Fibroblast of the conjunctiva (primary cell): ENCODE measurements around the gene PPFIA1.
"Not testable (repeated sequence)": the region's sequence is repeated elsewhere in the genome, so short reads cannot be mapped to it uniquely, and the experiment has no call there.

Experiments
- DNase-seq: peaks from one replicate; pipeline ENCODE4 v3.0.0-alpha.2; 2010; ENCODE audit warnings: low read depth

Gene PPFIA1

DNA sequence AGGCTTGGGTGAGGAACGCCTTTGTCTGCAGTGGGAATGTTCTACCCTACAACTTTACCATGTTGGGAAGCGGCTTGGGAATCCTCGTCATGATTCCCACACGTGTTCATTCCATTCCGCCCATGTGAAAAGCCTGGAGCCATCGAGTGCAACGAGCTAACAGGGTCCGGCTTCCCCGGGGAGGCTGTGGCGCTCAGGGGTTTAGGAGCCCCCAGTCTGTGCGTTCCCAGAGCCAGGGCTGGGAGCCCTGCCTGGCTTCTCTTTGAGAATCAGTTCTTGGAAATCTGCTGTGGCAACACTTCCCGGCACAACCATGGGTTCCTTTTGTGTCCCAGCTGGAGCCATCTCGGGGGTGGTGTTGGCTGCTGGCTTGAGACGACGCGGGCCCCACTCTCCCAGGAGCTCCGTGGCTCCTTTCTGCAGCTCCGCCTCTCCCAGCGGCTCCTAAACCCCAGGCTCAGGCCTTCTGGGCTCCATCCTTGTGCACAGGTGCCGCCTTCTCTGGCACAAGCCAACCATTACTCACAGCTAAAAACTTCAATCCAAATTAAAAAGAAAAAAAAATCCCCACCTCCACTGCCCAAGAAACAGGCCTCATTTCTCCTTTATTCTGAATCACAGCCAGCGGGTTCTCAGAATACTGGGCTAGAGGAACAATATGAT is 18.7 kb upstream of the PPFIA1 start:
- no peak for DNase-seq

DNA sequence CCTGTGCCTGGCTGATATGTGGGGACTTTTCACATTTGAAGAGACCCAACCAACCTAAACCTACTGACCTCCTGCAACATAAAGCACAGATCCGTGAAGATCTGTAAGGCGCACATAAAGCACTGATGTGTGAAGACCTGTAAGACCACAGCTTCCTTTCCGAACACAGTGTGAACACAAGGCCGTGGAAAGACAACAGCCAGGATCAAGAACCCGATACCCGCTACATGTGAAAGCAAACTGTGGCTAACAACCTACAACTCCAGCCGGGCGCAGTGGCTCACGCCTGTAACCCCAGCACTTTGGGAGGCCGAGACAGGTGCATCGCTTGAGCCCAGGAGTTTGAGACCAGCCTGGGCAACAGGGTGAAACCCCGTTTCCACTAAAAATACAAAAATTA is 17.6 kb upstream of the PPFIA1 start:
- DNase-seq, result no peak

DNA sequence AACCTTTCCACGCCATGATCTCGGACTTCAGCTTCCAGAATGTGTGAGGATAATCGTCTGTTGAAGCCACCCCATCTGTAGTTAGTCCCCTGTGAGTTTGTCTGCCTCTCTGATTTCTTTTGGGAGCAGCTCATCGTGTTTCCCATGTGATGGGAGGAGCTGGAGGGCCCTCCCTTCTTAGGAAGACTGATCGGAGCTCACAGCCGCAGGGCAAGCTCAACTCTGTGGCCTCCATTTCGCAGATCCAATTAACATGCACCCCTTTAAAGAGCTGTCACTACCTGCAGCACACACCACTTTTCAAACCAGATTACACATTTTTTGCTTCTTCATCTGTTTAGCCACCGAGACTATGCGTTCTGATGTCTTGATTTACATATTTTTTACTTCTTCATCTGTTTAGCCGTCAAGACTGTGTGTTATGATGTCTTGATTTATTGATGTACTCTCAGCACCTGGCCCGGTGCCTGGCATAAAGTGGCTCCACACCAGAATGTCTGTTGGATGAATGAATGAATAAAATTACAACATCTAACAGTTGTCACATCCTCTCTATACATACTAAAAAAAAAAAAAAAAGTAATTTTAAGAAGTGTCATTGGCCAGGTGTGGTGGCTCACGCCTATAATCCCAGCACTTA is 14.9 kb upstream of the PPFIA1 start:
- no peak for DNase-seq

DNA sequence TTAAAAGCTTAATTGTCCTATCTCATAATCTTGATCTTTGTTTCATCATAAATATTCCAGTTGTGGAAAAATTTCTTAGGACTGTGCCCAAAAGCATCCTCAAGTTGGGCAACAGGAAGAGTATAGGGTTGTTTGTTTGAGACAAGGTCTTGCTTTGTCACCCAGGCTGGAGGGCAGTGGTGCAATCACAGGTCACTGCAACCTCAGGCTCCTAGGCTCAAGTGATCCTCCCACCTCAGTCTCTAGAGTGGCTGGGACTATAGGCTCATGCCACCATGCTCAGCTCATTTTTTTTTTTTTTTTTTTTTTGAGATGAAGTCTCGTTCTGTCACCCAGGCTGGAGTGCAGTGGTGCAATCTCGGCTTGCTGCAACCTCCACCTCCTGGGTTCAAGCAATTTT is 11.4 kb upstream of the PPFIA1 start:
- DNase-seq, result not testable (repeated sequence)

DNA sequence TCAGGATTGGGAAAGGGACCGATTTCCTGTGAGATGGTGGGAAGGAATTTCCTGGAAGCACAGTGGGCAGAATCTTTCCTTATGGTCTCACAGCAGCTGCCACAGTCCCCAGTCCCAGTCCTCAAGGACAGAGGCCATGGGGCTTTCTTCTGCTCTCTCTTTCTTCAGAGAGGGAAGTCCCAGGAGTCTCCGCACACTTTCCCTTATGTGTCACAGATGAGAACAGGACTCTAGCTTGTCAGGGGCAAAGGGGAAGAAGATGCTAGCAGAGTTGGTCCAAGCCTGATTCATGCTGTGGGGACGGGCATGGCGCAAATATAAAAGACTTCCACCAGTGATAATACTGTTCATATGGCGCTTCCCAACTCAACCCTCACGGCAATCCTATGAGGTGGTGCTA is 7.5 kb upstream of the PPFIA1 start:
- no peak for DNase-seq

DNA sequence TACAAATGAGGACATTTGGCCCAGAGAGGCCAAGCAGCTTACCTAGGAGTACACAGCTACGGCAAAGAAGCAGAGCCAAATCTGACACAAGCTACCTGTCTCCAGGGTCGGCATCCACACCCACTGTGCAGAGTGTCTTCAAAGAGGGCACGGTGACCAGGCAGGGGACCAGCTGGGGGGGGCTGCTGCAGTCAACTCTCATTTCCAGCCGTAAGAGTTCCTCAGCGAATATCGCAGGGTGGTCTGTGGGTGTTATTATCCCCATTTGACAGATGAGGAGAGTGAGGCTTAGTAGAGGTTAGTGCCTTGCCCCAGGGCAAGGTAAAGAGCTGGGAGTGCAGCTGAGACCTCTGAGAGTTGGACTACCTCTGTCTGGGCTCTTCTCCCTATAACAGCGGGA is 7.1 kb upstream of the PPFIA1 start:
- DNase-seq, result no peak

DNA sequence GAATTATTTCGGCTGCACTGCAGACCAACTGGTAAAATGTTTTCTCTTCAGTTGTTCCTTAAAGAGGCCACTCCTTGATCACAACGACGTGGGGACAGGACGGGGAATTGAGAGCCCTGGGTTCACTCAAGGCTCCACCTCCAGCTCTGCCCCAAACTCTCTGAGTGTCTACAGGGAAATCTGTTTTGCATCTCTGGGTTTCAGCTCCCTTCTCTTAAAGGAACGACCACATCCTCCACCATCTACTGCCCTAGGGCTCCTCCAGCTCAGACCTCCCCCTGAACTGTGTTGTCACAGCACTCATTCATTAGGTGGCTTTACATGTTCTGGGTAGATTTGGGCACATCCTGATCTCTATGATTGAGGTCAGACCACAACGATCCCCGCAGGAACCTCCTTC is 5.1 kb upstream of the PPFIA1 start:
- DNase-seq, result no peak

DNA sequence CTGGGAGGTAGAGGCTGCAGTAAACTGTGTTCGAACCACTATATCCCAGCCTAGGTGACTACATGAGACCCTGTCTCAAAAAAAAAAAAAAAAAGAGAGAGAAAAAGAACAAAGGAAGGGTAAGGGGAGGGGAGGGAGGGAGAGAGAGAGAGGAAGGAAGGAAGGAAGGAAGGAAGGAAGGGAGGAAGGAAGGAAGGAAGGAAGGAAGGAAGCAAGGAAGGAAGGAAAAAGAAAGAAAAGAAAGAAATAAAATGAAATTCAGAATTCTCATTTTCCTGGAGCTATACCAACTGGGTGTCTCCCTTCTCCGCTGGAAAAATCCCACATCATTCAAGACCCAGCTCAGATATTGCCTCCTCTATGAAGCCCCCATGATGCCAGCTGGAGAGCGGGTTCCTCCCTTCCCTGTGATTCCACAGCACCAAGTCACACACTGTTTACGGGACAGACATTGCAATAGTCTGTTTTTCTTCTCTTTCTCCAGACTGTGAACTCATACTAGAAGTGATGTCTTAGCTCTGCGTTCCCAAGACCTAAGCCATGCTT is 3.0 kb upstream of the PPFIA1 start:
- DNase-seq, result no peak

DNA sequence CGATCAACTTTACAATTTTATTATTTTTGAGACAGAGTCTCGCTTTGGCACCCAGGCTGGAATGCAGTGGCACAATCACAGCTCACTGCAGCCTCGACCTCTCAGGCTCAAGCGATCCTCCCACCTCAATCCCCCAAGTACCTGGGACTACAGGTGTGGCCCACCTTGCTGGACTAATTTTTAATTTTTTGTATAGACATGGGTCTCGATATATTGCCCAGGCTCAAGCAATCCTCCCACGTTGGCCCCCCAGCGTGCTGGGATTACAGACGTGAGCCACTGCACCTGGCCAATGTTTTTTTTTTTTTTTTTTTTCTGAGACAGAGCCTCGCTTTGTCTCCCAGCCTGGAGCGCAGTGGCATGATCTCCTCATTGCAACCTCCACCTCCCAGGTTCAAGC is 2.0 kb upstream of the PPFIA1 start:
- no peak for DNase-seq

DNA sequence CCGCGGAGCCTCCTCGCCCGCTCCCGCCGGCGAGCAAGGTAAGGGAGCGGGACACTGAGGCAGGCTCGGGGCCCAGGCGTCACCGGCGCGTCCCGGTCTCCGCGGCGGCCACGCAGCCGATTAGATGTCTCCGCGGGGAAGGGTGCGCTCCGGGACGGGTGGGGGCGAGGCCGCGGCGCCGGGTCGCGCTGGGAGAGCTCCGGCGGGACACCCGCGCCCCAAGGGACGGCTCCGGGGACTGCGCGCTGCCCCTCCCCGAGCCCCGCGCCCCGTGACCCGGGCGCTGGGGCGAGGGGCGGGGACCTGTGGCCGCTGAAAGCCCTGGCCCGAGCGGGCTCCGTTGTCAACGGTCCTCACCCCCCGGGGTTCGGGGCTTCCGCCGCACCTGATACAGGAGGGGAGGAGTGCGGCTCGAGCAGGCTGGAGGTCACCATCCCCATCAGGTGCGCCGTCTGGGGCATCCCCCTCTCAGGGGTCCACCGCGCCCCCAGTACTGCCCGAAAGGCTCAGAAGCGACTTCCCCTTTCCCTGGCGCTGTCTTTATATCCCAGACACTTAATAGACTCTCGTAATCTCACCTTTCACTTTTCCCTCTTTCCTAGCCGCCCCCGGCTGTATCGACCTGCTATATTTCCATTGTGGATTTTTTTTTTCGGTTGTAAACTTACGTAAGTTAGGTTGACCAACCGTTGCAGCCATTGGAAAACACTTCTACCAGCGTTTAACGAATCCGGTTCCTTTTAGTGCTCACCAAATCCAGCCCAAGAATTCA is 573 bp downstream of the PPFIA1 start:
- no peak for DNase-seq

DNA sequence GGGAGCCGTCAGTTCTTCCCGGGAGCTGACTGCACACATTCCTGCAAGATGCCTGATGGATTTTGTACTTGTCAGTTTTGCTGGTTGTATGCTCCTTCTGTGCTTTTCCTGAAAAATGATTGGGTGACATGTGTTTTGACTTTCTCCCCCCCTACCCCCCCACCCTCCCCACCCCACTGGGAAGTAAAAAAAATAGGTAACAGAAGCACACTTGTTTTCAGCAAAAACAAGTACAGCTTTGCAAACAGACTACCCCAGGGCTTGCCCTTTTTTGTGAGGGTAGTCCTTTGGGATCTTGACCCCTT is 1.1 kb downstream of the PPFIA1 start:
- no peak for DNase-seq

DNA sequence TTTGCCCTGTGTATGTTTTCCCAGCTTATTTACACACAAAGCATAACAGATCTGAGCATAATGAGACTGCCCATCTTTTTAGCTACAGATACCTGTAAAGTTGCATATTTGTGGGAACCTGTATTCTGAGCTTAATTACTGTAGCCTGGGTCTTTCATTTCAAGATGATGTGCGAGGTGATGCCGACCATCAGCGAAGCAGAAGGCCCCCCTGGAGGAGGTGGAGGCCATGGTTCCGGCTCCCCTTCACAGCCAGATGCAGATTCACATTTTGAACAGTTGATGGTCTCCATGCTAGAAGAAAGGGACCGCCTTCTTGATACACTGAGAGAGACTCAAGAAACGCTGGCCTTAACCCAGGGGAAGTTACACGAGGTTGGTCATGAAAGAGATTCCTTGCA is 1.5 kb downstream of the PPFIA1 start:
- DNase-seq, result no peak

DNA sequence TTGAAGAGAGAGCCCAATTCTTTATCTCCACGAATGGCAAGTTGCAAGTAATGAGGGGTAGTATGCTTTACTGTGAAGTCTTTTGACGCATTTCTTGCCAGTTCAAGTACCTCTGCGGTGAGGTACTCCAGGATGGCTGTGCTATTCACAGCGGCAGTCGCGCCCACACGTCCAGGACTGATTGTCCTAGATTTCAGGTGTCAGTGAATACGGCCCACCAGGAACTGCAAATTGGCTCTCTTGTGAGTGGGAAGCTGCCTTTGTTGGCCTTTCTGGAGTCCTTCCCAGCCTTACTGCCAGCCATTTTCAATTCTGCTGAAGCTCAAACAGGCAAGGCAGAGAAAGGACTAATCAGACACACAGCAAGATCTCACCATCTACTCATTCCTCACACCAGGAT is 8.5 kb downstream of the PPFIA1 start:
- no peak for DNase-seq

DNA sequence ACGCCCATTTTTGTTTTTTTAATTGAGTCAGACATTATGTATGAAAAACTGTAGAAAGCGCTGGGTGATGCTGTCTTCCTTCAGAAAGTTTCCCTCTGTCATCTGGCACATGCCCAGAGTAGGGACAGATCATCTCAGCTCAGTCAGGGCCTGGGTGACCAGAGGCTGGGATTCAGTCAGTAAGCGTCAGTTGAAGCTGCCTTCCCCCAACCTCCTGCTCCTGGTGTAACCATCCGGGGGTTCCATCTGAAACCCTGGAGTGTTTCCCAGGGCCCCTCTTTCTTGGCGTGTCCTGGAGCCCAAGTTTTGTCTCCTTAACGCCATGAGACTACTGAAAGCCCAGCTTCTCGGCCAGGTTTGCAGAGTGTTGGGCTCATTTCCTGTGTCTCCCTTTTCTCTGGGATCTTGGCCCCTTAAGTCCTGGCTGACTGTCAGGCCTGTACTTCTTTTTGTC is 10.7 kb downstream of the PPFIA1 start:
- DNase-seq, result no peak

DNA sequence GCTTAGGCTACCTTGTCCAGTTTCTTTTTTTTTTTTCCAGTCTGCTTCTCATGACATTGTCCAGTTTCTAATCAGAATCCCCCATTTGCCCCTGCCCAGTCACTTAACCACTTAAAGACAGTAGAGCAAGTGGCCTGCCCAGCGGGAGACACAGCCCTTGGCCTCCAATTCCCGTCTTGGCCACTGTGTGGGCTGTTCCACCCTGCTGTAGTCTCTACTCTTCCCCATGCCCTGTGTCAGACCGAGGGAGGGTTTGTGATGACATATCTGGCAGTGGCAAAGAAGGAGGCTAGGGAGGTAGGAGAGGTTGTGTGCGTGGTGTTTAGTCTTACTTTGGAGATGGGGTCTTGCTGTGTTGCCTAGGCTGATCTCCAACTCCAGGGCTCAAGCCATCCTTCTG is 11.5 kb downstream of the PPFIA1 start:
- no peak for DNase-seq

DNA sequence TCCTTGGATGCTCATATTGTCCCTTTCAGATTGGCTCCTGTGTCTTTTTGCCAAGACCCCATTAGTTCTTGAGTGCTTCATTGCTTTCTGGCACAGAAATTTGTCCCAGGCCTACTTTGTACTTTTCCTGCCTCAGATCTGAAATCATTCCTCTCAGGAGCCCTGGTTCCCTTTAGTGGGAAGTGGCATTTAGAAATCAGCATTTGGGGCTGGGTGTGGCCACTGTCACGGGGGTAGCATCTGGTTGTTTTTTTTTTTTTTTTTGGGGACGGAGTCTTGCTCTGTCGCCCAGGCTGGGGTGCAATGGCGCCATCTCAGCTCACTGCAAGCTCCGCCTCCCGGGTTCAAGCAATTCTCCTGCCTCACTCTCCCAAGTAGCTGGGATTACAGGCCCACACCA is 18.2 kb downstream of the PPFIA1 start:
- no peak for DNase-seq

DNA sequence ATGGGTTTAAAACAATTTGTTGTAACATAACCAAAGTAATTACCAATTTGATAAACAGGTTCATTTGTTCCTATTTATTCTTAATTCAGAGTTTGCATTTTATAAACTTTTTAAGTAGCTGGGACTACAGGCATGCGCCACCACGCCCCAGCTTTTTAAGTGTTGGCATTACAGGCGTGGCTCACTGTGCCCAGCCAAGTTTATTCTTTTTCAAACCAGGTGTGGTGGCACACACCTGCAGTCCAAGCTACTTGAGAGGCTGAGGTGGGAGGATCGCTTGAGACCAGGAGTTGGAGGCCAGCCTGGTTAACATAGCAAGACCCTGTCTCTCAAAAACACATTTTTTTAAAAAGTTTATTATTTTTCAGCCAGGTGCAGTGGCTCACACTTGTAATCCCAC is 19.1 kb downstream of the PPFIA1 start:
- no peak for DNase-seq

DNA sequence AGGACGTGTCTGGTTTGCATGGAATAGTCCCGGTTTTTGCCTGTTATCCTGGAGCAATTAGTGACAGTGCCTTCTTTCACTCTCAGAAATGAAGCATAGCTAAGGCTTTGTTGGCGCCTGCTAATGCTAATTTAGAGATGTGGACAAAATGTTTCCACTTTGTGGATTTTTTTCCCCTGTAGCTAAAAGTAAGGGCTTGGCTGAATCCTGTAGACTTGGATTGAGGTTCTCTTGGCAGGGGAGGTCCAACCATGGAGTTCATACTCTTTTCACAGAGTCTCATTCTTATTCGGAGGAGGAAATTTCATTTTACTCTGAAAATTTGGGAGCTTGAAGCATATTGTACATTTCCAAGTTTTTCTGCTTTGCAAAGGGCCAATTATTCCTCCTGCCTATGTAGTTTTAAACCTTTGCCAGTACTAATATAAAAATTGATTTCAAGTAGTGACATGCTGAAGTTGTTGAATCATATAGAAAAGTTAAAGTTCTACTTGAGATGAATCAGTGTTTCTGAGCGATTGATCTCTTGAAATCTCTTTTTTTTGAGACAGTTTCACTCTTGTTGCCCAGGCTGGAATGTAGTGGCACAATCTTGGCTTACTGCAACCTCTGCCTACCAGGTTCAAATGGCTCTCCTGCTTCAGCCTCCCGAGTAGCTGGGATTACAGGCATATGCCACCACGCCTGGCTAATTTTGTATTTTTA is 20.0 kb downstream of the PPFIA1 start:
- DNase-seq, result no peak

DNA sequence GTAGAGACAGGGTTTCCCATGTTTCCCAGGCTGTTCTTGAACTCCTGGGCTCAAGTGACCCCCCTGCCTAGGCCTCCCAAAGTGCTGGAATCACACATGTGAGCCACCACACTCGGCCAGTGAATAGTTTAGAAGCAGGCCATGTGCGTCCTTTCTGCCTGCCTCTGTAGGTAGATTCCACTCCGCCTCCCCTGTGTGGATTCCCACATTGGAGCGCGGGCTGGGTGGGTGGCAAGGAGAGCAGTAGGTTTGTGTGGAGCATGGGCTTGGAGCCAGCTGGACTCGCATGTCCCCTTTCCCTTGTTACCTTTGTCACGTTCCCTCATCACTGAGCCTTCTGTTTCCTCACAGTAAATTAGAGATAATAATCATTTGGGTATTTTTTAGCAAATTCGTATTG is 21.7 kb downstream of the PPFIA1 start:
- DNase-seq, result no peak

DNA sequence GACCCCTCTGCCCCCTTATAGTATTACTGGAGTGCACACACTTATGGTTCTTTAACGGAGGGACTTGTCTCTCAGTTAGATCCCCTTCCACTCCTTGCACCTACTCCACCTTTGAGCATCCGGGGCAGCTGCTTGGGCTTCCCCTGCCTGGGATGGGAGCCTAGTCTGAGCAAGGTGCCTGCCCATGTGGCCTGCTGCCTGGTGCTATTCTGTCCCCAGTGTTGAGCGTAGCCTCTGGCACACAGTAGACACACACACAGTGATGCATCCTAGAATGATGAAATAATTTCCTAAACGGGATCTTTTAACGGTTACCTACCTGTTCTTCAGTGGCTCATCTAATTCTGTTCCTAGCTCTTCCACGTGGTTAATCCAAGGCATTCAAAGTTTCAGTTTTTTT is 22.4 kb downstream of the PPFIA1 start:
- no peak for DNase-seq

DNA sequence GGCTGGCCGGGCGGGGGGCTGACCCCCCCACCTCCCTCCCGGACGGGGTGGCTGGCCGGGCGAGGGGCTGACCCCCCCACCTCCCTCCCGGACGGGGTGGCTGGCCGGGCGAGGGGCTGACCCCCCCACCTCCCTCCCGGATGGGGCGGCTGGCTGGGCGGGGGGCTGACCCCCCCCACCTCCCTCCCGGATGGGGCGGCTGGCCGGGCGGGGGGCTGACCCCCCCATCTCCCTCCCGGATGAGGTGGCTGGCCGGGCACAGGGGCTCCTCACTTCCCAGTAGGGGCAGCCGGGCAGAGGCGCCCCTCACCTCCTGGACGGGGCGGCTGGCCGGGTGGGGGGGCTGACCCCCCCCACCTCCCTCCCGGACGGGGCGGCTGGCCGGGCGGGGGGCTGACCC is 24.7 kb downstream of the PPFIA1 start:
- not testable (repeated sequence) for DNase-seq

DNA sequence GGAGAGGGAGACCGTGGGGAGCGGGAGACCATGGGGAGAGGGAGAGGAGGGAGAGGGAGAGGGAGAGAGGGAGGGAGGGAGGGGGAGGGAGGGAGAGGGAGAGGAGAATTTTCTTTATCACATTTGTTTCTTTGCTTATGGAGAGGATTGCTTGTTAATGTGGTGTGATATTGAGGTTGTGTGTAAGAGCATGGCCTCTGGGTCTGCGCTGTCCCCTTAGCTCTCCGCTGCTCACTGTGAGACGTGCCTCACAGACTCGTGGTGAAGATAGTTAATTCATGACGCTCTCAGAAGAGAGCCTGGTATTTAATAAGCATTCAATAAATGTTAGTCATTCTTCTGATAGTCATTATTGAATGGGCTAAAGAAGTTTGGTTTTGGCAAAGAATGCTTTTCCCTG is 26.2 kb downstream of the PPFIA1 start:
- no peak for DNase-seq

DNA sequence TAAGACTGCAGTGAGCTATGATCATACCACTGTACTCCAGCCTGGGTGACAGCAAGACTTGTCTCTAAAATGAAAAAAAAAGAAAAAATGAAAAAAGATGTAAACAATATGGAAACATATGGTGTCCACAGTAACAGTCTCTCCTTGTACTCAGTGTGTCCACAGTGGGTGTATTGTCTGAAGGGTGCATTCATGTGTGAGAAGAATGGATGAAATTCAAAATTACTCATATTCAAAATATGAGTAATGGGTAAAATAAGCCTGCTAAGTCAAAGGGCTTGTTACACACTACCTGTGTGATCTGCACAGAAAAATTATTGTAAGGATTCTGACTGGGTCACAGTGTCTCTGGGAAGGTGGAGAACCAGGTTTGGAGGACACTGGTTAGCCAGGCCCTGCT is 26.9 kb downstream of the PPFIA1 start:
- DNase-seq, result no peak
